Endothelial cell of umbilical vein (primary cell): ENCODE measurements around the gene ZNF438. TPM values are rescaled to one million over a fixed set of nuclear protein-coding genes. Genes with fewer than 3 reads are reported as not detected.
A peak's percentile ranks its signal among the peaks of the same experiment; 100 is the strongest.

Experiments
- BruUV-seq: library from RNA; stranded (reverse); fragments of 400-500 nt; replicated peaks from 2 replicates; lab custom pipeline; 2021; lab: Mats Ljungman, UMichigan
- CTCF ChIA-PET: fragments of 300-600, 350-600 bp; sonication (Branson Sonifier 250); formaldehyde crosslinking; loops from one replicate; lab custom pipeline; 2021; ENCODE audit warnings: antibody characterized with exemption, inconsistent platforms; lab: Charles Lee
- POLR2A ChIA-PET: fragments of 300-600, 350-600 bp; sonication (Branson Sonifier 250); formaldehyde crosslinking; loops from one replicate; lab custom pipeline; 2021; ENCODE audit warnings: antibody characterized with exemption, inconsistent platforms; lab: Charles Lee
- DNase-seq: peaks from one replicate; pipeline ENCODE4 v3.0.0-alpha.2; 2011; ENCODE audit warnings: low read depth, low spot score
- FAIRE-seq: peaks from 2 replicates; lab custom pipeline; 2011; peaks lifted over from hg19 to GRCh38; lab: Jason Lieb, UNC
- H2AFZ ChIP-seq: 2 replicates; pipeline ENCODE4 v1.6.0; 2012; ENCODE audit warnings: low read depth, low read length, control low read depth, inconsistent platforms
- H3K27ac ChIP-seq: 2 replicates; pipeline ENCODE4 v1.5.1; 2011; ENCODE audit warnings: low read depth, mild to moderate bottlenecking, control low read depth, low read length, moderate library complexity; ENCODE audit not compliant: insufficient read depth
- H3K27me3 ChIP-seq, 2 experiments: 2 replicates each; pipeline versions ENCODE4 v1.6.0 to v1.6.1; 2011; ENCODE audit warnings: low read length in 2 of 2, mixed read lengths in 1 of 2; ENCODE audit not compliant: control insufficient read depth in 2 of 2, insufficient read depth in 2 of 2
- H3K36me3 ChIP-seq, 2 experiments: 2 replicates in 1 of 2; 3 replicates in 1 of 2; pipeline ENCODE4 v1.5.1; 2011; ENCODE audit warnings: low read length in 2 of 2, mild to moderate bottlenecking in 1 of 2, moderate library complexity in 1 of 2; ENCODE audit not compliant: control insufficient read depth in 2 of 2, insufficient read depth in 2 of 2; ENCODE audit errors: extremely low read depth in 1 of 2
- H3K4me1 ChIP-seq: 3 replicates; pipeline ENCODE4 v1.5.1; 2011; ENCODE audit warnings: mild to moderate bottlenecking, low read length; ENCODE audit not compliant: control insufficient read depth, insufficient read depth; ENCODE audit errors: extremely low read depth
- H3K4me2 ChIP-seq: 2 replicates; pipeline ENCODE4 v1.6.1; 2011; ENCODE audit warnings: low read length, control low read depth, mixed read lengths; ENCODE audit not compliant: insufficient read depth
- H3K4me3 ChIP-seq, 3 experiments: fragments of 200-600 bp in 1 of 3; sonication (generic), shearing (Covaris generic) in 1 of 3; replicated peaks in 1 of 3; 2 replicates each; pipeline ENCODE4 v1.5.1; 2011 to 2016; ENCODE audit warnings: control low read depth in 3 of 3, low read length in 3 of 3, mild to moderate bottlenecking in 2 of 3, inconsistent platforms in 1 of 3, low read depth in 1 of 3, moderate library complexity in 1 of 3; ENCODE audit not compliant: insufficient read depth in 1 of 3
- H3K79me2 ChIP-seq: 2 replicates; pipeline ENCODE4 v1.6.0; 2012; ENCODE audit warnings: low read length, inconsistent platforms; ENCODE audit not compliant: control insufficient read depth, insufficient read depth
- H3K9ac ChIP-seq: replicated peaks from 2 replicates; pipeline ENCODE3; 2011; ENCODE audit warnings: low read length, control low read depth; ENCODE audit not compliant: insufficient read depth; ENCODE audit errors: extremely low read depth
- H3K9me1 ChIP-seq: replicated peaks from 3 replicates; pipeline ENCODE4 v1.6.0; 2011; ENCODE audit warnings: mild to moderate bottlenecking, low read length; ENCODE audit not compliant: control insufficient read depth, insufficient read depth; ENCODE audit errors: extremely low read depth
- H3K9me3 ChIP-seq: replicated peaks from 2 replicates; pipeline ENCODE4 v1.5.1; 2012; ENCODE audit warnings: low read length, inconsistent platforms; ENCODE audit not compliant: control insufficient read depth, insufficient read depth
- H4K20me1 ChIP-seq: replicated peaks from 2 replicates; pipeline ENCODE3; 2011; ENCODE audit warnings: mild to moderate bottlenecking, low read length; ENCODE audit not compliant: control insufficient read depth, insufficient read depth; ENCODE audit errors: extremely low read depth
- EZH2 ChIP-seq: IDR thresholded peaks from 2 replicates; pipeline ENCODE4 v1.6.1; 2012; ENCODE audit warnings: borderline replicate concordance, low read depth, mild to moderate bottlenecking, moderate library complexity, low read length, inconsistent platforms; ENCODE audit not compliant: severe bottlenecking
- FOS ChIP-seq: IDR thresholded peaks from 2 replicates; pipeline ENCODE4 v1.6.1; 2011; ENCODE audit warnings: mild to moderate bottlenecking, low read length, moderate library complexity, borderline replicate concordance; ENCODE audit not compliant: insufficient read depth
- GATA2 ChIP-seq: IDR thresholded peaks from 2 replicates; pipeline ENCODE4 v1.7.0; 2011; ENCODE audit warnings: low read depth, mild to moderate bottlenecking, moderate library complexity, mixed read lengths, low read length; ENCODE audit not compliant: insufficient read length, insufficient read depth
- JUN ChIP-seq: IDR thresholded peaks from 2 replicates; pipeline ENCODE4 v1.6.1; 2011; ENCODE audit warnings: borderline replicate concordance, low read depth; ENCODE audit not compliant: insufficient read length, insufficient read depth
- MYC ChIP-seq: IDR thresholded peaks from one replicate; pipeline ENCODE4 v1.6.1; 2011; ENCODE audit warnings: mild to moderate bottlenecking, low read depth, low read length
- POLR2A ChIP-seq: IDR thresholded peaks from 2 replicates; pipeline ENCODE4 v1.6.1; 2012; ENCODE audit warnings: low read depth, mild to moderate bottlenecking, control low read depth, low read length
- POLR2AphosphoS5 ChIP-seq: IDR thresholded peaks from 2 replicates; pipeline ENCODE4 v1.6.1; 2012; ENCODE audit warnings: low read depth, mild to moderate bottlenecking, control low read depth, low read length, moderate library complexity; ENCODE audit not compliant: insufficient read depth
- dilution Hi-C: fragments of 300-500 bp; cut with MboI; formaldehyde crosslinking; loops from one replicate; pipeline ENCODE4 v1.15.0; 2019; ENCODE audit warnings: low sequenced_read_pairs; ENCODE audit not compliant: extremely low pct_ligation_motif_present
- intact Hi-C: fragments of 100-400 bp; cut with micrococcal nuclease; formaldehyde crosslinking; loops from one replicate; pipeline ENCODE4 v1.10.0; 2022
- polyA plus RNA-seq, 4 experiments: library from polyadenylated mRNA; depleted of rRNA in 3 of 4; stranded (reverse) in 3 of 4; unstranded in 1 of 4; fragments of >200 nt; gene quantifications; 2 replicates each; pipeline versions ENCODE4 v1.2.1 to v1.2.3, GENCODE V29; 2011 to 2012; ENCODE audit warnings: missing spikeins in 1 of 4
- total RNA-seq: library from RNA; stranded (reverse); gene quantifications from 2 replicates; pipeline ENCODE4 v1.2.3, GENCODE V29; 2021
- TF ChIP-seq, protein P1 (sequence below), 2 donors: IDR thresholded peaks; 1 replicate in 1 of 2; 2 replicates in 1 of 2; pipeline ENCODE4 v1.5.1; 2011; ENCODE audit warnings: low read length in 2 of 2, mild to moderate bottlenecking in 2 of 2, moderate library complexity in 2 of 2, control low read depth in 1 of 2, inconsistent platforms in 1 of 2, low read depth in 1 of 2; ENCODE audit not compliant: insufficient read depth in 1 of 2; ENCODE audit errors: extremely low read depth in 1 of 2

ZNF438 gene
- total and polyA plus RNA-seq, 2 donors (not counting 3 experiments of a cell fraction or from before 2014, with no cell fraction given) = 7.2 to 15.1 TPM

DNA sequence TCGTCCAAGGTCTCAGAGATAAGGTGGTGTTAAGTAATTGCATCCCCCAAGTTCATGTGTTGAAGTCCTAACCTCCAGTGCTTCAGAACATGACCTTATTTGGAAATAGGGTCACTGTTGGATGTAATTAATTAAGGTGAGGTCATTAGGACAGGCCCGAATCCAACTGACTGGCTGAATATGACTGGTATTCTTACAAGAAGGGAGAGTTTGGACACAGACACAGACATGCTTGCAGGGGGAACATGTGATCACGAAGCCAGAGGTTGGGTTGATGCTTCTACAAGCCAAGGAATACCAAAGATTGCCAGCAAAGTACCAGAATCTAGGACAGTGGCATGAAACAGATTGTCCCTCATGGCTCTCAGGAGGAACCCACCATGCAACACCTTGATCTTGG is 228.6 kb downstream of the ZNF438 start:
- no peak for TF ChIP-seq FOS
- no peak for TF ChIP-seq MYC
- no peak for TF ChIP-seq GATA2
- TF ChIP-seq EZH2 = no peak
- no peaks in the 10 kb centered on the region for H3K36me3 ChIP-seq
- no peaks in the 10 kb centered on the region for H3K9me1 ChIP-seq
- peaks cover 3% of the 10 kb centered on the region for H3K4me1 ChIP-seq
- H4K20me1 ChIP-seq = no peaks in the 10 kb centered on the region
- no peaks in the 10 kb centered on the region for H3K79me2 ChIP-seq
- no peak overlapping the region for H3K4me3 ChIP-seq
- BruUV-seq = no TSS peak
- H2AFZ ChIP-seq = no peak overlapping the region
- no peaks in the 10 kb centered on the region for H3K27me3 ChIP-seq
- FAIRE-seq (peak; percentile 35), DNase-seq (no peak)
- POLR2A ChIA-PET = no interaction called here
- dilution Hi-C loops (no loop called here), intact Hi-C loops (no loop called here)
- no peak overlapping the region for H3K27ac ChIP-seq
- no peaks in the 10 kb centered on the region for H3K9me3 ChIP-seq
- H3K9ac ChIP-seq = no peak overlapping the region
- no peak overlapping the region for H3K4me2 ChIP-seq
- CTCF ChIA-PET = no interaction called here

DNA sequence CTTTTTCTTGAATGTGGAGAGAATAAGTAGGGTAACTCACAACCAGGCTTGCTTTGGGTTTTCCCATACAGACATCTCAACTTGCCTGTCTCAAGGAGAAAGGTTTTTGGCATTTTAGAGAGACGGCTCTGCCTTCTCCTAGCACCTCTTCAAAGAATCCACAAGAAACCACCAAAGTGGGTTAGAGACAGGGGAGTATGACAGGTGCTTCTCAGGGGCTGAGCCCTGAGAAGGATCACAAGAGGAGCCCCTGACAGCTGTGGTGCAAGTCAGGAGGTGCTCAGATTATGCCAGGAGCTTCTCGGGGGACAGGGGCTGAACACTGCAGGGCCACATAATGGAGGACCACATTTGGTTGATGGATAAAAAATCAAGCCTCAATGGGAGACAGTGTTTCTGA is 231.3 kb downstream of the ZNF438 start:
- Histone ChIP-seq H4K20me1 (no peaks in the 10 kb centered on the region), H2AFZ (no peak overlapping the region), H3K27me3 (no peaks in the 10 kb centered on the region), H3K36me3 (no peaks in the 10 kb centered on the region), H3K4me1 (peaks cover 3% of the 10 kb centered on the region), H3K27ac (no peak overlapping the region), H3K9me3 (no peaks in the 10 kb centered on the region), H3K9ac (no peak overlapping the region), H3K79me2 (no peaks in the 10 kb centered on the region), H3K4me3 (no peak overlapping the region), H3K4me2 (no peak overlapping the region), H3K9me1 (no peaks in the 10 kb centered on the region)
- DNase-seq = no peak
- ChIA-PET POLR2A (interaction anchor here (0.7 kb wide), 1 partner anchor 213 kb away, joined by 4 read pairs; no protein-coding TSS in a partner anchor), CTCF (no interaction called here)
- dilution Hi-C loops = no loop called here
- intact Hi-C loops = no loop called here
- BruUV-seq = no TSS peak
- FAIRE-seq = no peak
- TF ChIP-seq POLR2AphosphoS5 (no peak), FOS (no peak), POLR2A (no peak), JUN (no peak)
- TF ChIP-seq, protein P1, sequence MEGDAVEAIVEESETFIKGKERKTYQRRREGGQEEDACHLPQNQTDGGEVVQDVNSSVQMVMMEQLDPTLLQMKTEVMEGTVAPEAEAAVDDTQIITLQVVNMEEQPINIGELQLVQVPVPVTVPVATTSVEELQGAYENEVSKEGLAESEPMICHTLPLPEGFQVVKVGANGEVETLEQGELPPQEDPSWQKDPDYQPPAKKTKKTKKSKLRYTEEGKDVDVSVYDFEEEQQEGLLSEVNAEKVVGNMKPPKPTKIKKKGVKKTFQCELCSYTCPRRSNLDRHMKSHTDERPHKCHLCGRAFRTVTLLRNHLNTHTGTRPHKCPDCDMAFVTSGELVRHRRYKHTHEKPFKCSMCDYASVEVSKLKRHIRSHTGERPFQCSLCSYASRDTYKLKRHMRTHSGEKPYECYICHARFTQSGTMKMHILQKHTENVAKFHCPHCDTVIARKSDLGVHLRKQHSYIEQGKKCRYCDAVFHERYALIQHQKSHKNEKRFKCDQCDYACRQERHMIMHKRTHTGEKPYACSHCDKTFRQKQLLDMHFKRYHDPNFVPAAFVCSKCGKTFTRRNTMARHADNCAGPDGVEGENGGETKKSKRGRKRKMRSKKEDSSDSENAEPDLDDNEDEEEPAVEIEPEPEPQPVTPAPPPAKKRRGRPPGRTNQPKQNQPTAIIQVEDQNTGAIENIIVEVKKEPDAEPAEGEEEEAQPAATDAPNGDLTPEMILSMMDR (IDR thresholded peaks at IDR 0.05; ENCODE audit: extremely low read depth in 1 of 2, insufficient read depth in 1 of 2, low read depth in 1 of 2, low read length in 2 of 2) = no peak
